SU-DHL-6 (cell line): ENCODE measurements around the gene OLFML2B.
"Not testable (repeated sequence)": the region's sequence is repeated elsewhere in the genome, so short reads cannot be mapped to it uniquely, and the experiment has no call there.

Experiments used
- H2AFZ ChIP-seq: fragments of 200-600 bp; sonication (generic); 2 replicates; pipeline ENCODE4 v1.6.1; 2014; ENCODE audit warnings: low read depth, mild to moderate bottlenecking, moderate library complexity, mixed read lengths, antibody characterized with exemption, low read length; ENCODE audit not compliant: severe bottlenecking
- H3F3A ChIP-seq: fragments of 200-600 bp; shearing (Covaris generic); 2 replicates; pipeline ENCODE4 v1.6.0; 2016; ENCODE audit warnings: antibody characterized with exemption, mild to moderate bottlenecking; ENCODE audit not compliant: insufficient read depth
- H3K27ac ChIP-seq: fragments of 200-600 bp; sonication (generic); 2 replicates; pipeline ENCODE4 v1.5.1; 2016; ENCODE audit warnings: low read depth, mild to moderate bottlenecking, low read length, moderate library complexity, mixed read lengths
- H3K27me3 ChIP-seq: fragments of 200-600 bp; sonication (generic), shearing (Covaris generic); 2 replicates; pipeline ENCODE4 v1.6.0; 2014; ENCODE audit warnings: mild to moderate bottlenecking, low read length
- H3K36me3 ChIP-seq: fragments of 200-600 bp; sonication (generic); 2 replicates; pipeline ENCODE4 v1.6.1; 2014; ENCODE audit warnings: mild to moderate bottlenecking, low read length, mixed read lengths
- H3K4me2 ChIP-seq: fragments of 300-600, 200-600 bp; shearing (Covaris generic), sonication (generic); 2 replicates; pipeline ENCODE4 v1.6.0; 2014; ENCODE audit warnings: low read length, low read depth, mild to moderate bottlenecking; ENCODE audit not compliant: poor library complexity, severe bottlenecking
- H3K4me3 ChIP-seq: fragments of 200-600 bp; sonication (generic); 2 replicates; pipeline ENCODE4 v1.5.1; 2014; ENCODE audit warnings: antibody characterized with exemption, low read length, mild to moderate bottlenecking, mixed read lengths; ENCODE audit not compliant: insufficient read depth, poor library complexity, severe bottlenecking
- H3K79me2 ChIP-seq: fragments of 200-600 bp; sonication (generic); 2 replicates; pipeline ENCODE4 v1.6.1; 2014; ENCODE audit warnings: mild to moderate bottlenecking, low read length, moderate library complexity; ENCODE audit not compliant: insufficient read depth
- H3K9ac ChIP-seq: fragments of 200-600 bp; sonication (generic); 2 replicates; pipeline ENCODE4 v1.7.0; 2014; ENCODE audit warnings: mild to moderate bottlenecking, low read length
- H3K9me2 ChIP-seq: fragments of 200-600 bp; sonication (generic); replicated peaks from 2 replicates; pipeline ENCODE4 v1.6.1; 2014; ENCODE audit warnings: low read length; ENCODE audit not compliant: insufficient read depth
- H3K9me3 ChIP-seq: fragments of 200-600 bp; sonication (generic); 2 replicates; pipeline ENCODE4 v1.6.1; 2014; ENCODE audit warnings: low read length, mixed read lengths; ENCODE audit not compliant: insufficient read depth
- H4K20me1 ChIP-seq: fragments of 200-600 bp; sonication (generic); 2 replicates; pipeline ENCODE4 v1.6.1; 2014; ENCODE audit warnings: low read depth, mild to moderate bottlenecking, antibody characterized with exemption, low read length, moderate library complexity, mixed read lengths
- CTCF ChIP-seq: fragments of 200-600 bp; sonication (generic); IDR thresholded peaks from one replicate; pipeline ENCODE4 v1.5.1; 2017; ENCODE audit warnings: antibody characterized with exemption, mild to moderate bottlenecking, low read length, moderate library complexity; ENCODE audit not compliant: insufficient read depth, poor library complexity, severe bottlenecking
- EZH2phosphoT487 ChIP-seq: fragments of 200-600 bp; sonication (generic), shearing (Covaris generic); conservative IDR thresholded peaks from 2 replicates; pipeline ENCODE4 v1.6.1; 2018; ENCODE audit warnings: mild to moderate bottlenecking, antibody characterized with exemption, low read length, moderate library complexity, mixed read lengths

Gene OLFML2B

GRCh38 chr1:162067466-162067865, 43.8 kb upstream of the OLFML2B start:
- H3F3A ChIP-seq: no peaks in the 10 kb centered on the region
- H3K4me2 ChIP-seq: no peak overlapping the region
- no peaks in the 10 kb centered on the region for H3K9me2 ChIP-seq
- TF ChIP-seq CTCF (no peak), EZH2phosphoT487 (no peak)
- H3K79me2 ChIP-seq: no peaks in the 10 kb centered on the region
- no peak overlapping the region for H3K4me3 ChIP-seq
- H3K27ac ChIP-seq: no peak overlapping the region
- H2AFZ ChIP-seq: no peak overlapping the region
- H3K9ac ChIP-seq: no peak overlapping the region
- H3K27me3 ChIP-seq: no peaks in the 10 kb centered on the region
- no peaks in the 10 kb centered on the region for H3K9me3 ChIP-seq
- H4K20me1 ChIP-seq: no peaks in the 10 kb centered on the region
- H3K36me3 ChIP-seq: no peaks in the 10 kb centered on the region

- H3K27ac ChIP-seq, H3K79me2 ChIP-seq, H2AFZ ChIP-seq, H3K9me3 ChIP-seq, H3K9me2 ChIP-seq, H3K36me3 ChIP-seq, H3K4me3 ChIP-seq, H4K20me1 ChIP-seq, H3F3A ChIP-seq, H3K27me3 ChIP-seq, H3K4me2 ChIP-seq, H3K9ac ChIP-seq: not testable (repeated sequence)
These were observed 43.2 kb upstream of the OLFML2B start for GRCh38 chr1:162066836-162067235.

GRCh38 chr1:162065016-162065415, 41.3 kb upstream of the OLFML2B start:
- TF ChIP-seq EZH2phosphoT487: no peak
- TF ChIP-seq CTCF: no peak
- Histone ChIP-seq H2AFZ (no peak overlapping the region), H3K4me2 (no peak overlapping the region), H3K27me3 (no peaks in the 10 kb centered on the region), H3K9me2 (no peaks in the 10 kb centered on the region), H3K4me3 (no peak overlapping the region), H3K9ac (no peak overlapping the region), H3K27ac (no peak overlapping the region), H3F3A (no peaks in the 10 kb centered on the region), H3K9me3 (no peaks in the 10 kb centered on the region), H3K79me2 (no peaks in the 10 kb centered on the region), H3K36me3 (no peaks in the 10 kb centered on the region), H4K20me1 (no peaks in the 10 kb centered on the region)

GRCh38 chr1:162062542-162063015, 38.9 kb upstream of the OLFML2B start:
- TF ChIP-seq CTCF (no peak), EZH2phosphoT487 (no peak)
- no peaks in the 10 kb centered on the region for H3F3A ChIP-seq
- H4K20me1 ChIP-seq: no peaks in the 10 kb centered on the region
- no peak overlapping the region for H3K27ac ChIP-seq
- H3K9me2 ChIP-seq: no peaks in the 10 kb centered on the region
- H3K4me2 ChIP-seq: no peak overlapping the region
- H3K9ac ChIP-seq: no peak overlapping the region
- no peaks in the 10 kb centered on the region for H3K9me3 ChIP-seq
- no peak overlapping the region for H2AFZ ChIP-seq
- H3K27me3 ChIP-seq: no peaks in the 10 kb centered on the region
- H3K79me2 ChIP-seq: no peaks in the 10 kb centered on the region
- no peak overlapping the region for H3K4me3 ChIP-seq
- no peaks in the 10 kb centered on the region for H3K36me3 ChIP-seq
